ENCODE results near the gene FAH.

DNA sequence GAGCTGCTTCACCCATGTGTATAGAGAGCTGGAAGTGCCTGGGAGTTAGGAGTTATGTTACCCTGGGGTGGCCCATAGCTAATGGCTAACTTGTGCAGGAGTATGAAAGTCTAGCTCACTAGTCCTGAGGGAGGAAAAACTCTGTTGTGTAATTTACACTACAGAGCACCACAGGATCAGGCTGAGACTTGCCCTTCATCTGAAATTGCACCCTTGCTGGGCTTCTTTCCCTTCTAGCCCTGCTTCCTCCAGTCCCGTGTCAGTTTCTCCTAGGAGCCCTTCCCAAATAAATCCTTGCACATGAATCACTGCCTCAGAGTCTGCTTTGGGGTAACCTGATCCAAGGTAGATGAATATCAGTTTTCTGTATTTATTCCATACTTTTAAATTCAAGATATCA is 59.2 kb downstream of the FAH start:
- TF ChIP-seq CTCF (IDR thresholded peaks at IDR 0.05; ENCODE audit: low read depth, low read length) (no peak), MAX (IDR thresholded peaks at IDR 0.05; ENCODE audit: low read depth, low read length) (no peak), POLR2A (IDR thresholded peaks at IDR 0.05; ENCODE audit: extremely low read depth, insufficient read length) (no peak), MYC (IDR thresholded peaks at IDR 0.05; ENCODE audit: low read depth, low read length) (no peak)
